Natural killer cell (primary cell): ENCODE data around the gene SORBS1. TPM values are rescaled to one million over a fixed set of nuclear protein-coding genes. Genes with fewer than 3 reads are reported as not detected.

ENCODE experiments used
- ATAC-seq, 3 donors: fragments of 150-1000 bp in 2 of 3; fragments of 200-7000 bp in 1 of 3; cut with Tn5 transposase; 1 replicate in 1 of 3; 2 replicates in 2 of 3; pipeline ENCODE4 v1.10.0; 2021; ENCODE audit warnings: mild to moderate bottlenecking in 2 of 3, moderate library complexity in 2 of 3
- DNase-seq, 2 donors: peaks; one replicate each; pipeline versions ENCODE4 v3.0.0 to v3.0.0-alpha.2; 2013 to 2021; ENCODE audit warnings: mixed read lengths in 1 of 2
- H3K27ac ChIP-seq: one replicate; pipeline ENCODE4 v1.5.1; 2013; ENCODE audit warnings: mild to moderate bottlenecking, low read length
- H3K27me3 ChIP-seq: one replicate; pipeline ENCODE4 v1.6.1; 2013; ENCODE audit warnings: low read length; ENCODE audit not compliant: control insufficient read depth, insufficient read depth
- H3K36me3 ChIP-seq: one replicate; pipeline ENCODE4 v1.6.1; 2013; ENCODE audit warnings: low read length; ENCODE audit not compliant: control insufficient read depth, insufficient read depth
- H3K4me1 ChIP-seq: one replicate; pipeline ENCODE4 v1.6.1; 2013; ENCODE audit warnings: low read length; ENCODE audit not compliant: control insufficient read depth, insufficient read depth
- H3K4me3 ChIP-seq: one replicate; pipeline ENCODE4 v1.5.1; 2013; ENCODE audit warnings: low read length
- H3K9me3 ChIP-seq: one replicate; pipeline ENCODE4 v1.6.1; 2013; ENCODE audit warnings: low read length; ENCODE audit not compliant: control insufficient read depth, insufficient read depth
- H3K27ac Mint-ChIP-seq, 2 donors: one replicate each; pipeline ENCODE4 v1.8.0; 2022; ENCODE audit warnings: mild to moderate bottlenecking in 2 of 2, mixed read lengths in 2 of 2, moderate library complexity in 1 of 2
- H3K27me3 Mint-ChIP-seq, 2 donors: one replicate each; pipeline ENCODE4 v1.8.0; 2022; ENCODE audit warnings: low read depth in 2 of 2, mixed read lengths in 2 of 2
- H3K36me3 Mint-ChIP-seq: one replicate; pipeline ENCODE4 v1.8.0; 2022; ENCODE audit warnings: mixed read lengths
- H3K4me1 Mint-ChIP-seq, 2 donors: one replicate each; pipeline ENCODE4 v1.8.0; 2022; ENCODE audit warnings: mixed read lengths in 2 of 2
- H3K4me3 Mint-ChIP-seq: one replicate; pipeline ENCODE4 v1.8.0; 2022; ENCODE audit warnings: mild to moderate bottlenecking, moderate library complexity, mixed read lengths
- H3K9me3 Mint-ChIP-seq, 2 donors: one replicate each; pipeline ENCODE4 v1.8.0; 2022; ENCODE audit warnings: mixed read lengths in 2 of 2
- WGBS: methylation state at CpG from one replicate; pipeline ENCODE4 v1.1.7; 2013; ENCODE audit warnings: missing lambda C conversion rate; ENCODE audit not compliant: insufficient coverage; 5-methylcytosine and 5-hydroxymethylcytosine counted together
- intact Hi-C: fragments of 100-400 bp; cut with micrococcal nuclease; formaldehyde crosslinking; loops from one replicate; pipeline ENCODE4 v1.14.2; 2022
- total RNA-seq, 4 donors: library from RNA; stranded (reverse); fragments of 120-200 nt in 1 of 4; gene quantifications; one replicate each; pipeline versions ENCODE4 v1.2.3 to v1.2.4, GENCODE V29; 2013 to 2022
- TF ChIP-seq, protein P1 (sequence below): fragments of 200-600 bp; IDR thresholded peaks from one replicate; pipeline ENCODE4 v1.8.0; 2022; ENCODE audit warnings: antibody characterized with exemption

The SORBS1 gene
- total RNA-seq, 3 donors from 2014 or later (not counting 1 experiment from before 2014, with no cell fraction given): 2.4 to 5.4 (median 2.8) TPM

DNA sequence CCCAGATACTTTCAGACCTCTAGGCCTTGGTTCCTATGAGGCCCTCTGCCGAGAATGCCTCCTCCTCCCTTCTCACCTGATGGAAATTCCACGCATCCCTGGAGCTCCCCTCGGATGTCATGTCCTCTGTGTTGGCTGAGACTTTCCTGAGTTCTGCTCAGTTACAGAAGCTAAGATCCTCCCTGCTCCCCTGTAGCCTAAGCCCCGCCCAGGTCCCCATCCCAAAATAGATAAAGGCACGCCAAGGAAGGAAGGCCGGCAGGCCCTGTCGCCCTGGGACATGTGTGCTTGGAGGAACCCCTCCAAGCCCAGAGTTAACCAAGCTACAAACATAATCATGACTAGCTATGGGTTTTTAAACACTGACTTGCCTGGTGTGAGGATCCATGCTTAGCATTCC is 123.5 kb downstream of the SORBS1 start:
- H3K27me3 ChIP-seq: no peaks in the 10 kb centered on the region
- ATAC-seq: no peak
- Mint-ChIP-seq H3K27ac (no peak overlapping the region), H3K9me3 (no peaks in the 10 kb centered on the region), H3K4me1 (peaks cover 11% of the 10 kb centered on the region in 2 donors), H3K4me3 (no peak overlapping the region), H3K36me3 (no peaks in the 10 kb centered on the region), H3K27me3 (no peaks in the 10 kb centered on the region)
- WGBS: 86% methylated on average over 7 of the region's 7 CpGs
- intact Hi-C loops: no loop called here
- no peak overlapping the region for H3K27ac ChIP-seq
- H3K4me1 ChIP-seq: peaks cover 8% of the 10 kb centered on the region
- no peaks in the 10 kb centered on the region for H3K9me3 ChIP-seq
- no peaks in the 10 kb centered on the region for H3K36me3 ChIP-seq
- no peak overlapping the region for H3K4me3 ChIP-seq
- TF ChIP-seq, protein P1, sequence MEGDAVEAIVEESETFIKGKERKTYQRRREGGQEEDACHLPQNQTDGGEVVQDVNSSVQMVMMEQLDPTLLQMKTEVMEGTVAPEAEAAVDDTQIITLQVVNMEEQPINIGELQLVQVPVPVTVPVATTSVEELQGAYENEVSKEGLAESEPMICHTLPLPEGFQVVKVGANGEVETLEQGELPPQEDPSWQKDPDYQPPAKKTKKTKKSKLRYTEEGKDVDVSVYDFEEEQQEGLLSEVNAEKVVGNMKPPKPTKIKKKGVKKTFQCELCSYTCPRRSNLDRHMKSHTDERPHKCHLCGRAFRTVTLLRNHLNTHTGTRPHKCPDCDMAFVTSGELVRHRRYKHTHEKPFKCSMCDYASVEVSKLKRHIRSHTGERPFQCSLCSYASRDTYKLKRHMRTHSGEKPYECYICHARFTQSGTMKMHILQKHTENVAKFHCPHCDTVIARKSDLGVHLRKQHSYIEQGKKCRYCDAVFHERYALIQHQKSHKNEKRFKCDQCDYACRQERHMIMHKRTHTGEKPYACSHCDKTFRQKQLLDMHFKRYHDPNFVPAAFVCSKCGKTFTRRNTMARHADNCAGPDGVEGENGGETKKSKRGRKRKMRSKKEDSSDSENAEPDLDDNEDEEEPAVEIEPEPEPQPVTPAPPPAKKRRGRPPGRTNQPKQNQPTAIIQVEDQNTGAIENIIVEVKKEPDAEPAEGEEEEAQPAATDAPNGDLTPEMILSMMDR: no peak
- no peak for DNase-seq

DNA sequence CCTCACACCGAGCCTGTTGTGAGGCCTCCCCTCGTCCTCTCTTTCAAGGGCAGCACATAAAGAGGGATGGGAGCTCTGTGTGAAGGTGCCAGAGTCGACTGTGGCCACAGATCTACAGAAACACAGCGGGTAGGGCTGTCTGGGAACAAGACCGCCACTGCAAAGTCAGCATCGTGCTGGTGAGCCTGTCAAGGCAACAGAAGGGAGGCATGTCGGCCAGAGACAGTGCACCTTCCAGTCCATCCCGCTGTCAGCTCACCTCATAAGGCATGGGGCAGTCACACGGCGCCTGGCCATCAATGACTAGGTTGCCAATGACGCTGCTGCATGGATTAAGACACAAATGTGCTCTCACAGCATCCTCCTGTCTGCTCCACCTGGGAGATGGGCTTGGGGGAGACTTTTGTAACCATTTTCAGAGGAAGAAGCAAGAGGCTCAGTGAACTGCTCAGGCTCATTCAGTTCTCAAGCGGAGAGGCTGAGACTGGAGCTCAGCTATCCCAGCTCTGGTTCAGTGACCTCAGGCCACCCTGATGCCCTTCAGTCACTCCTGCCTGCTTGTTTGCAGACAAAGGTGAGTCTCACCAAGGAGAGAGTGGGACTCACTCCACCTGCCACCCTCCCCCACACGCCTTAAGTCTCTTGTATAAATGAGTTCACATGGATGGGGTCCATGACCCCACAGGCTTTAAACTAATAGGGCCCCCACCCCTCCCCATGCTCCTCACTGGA is 125.5 kb downstream of the SORBS1 start:
- Histone ChIP-seq H3K27me3 (no peaks in the 10 kb centered on the region), H3K9me3 (no peaks in the 10 kb centered on the region), H3K4me1 (no peaks in the 10 kb centered on the region), H3K27ac (no peak overlapping the region), H3K36me3 (no peaks in the 10 kb centered on the region), H3K4me3 (no peak overlapping the region)
- Mint-ChIP-seq H3K4me3 (no peak overlapping the region), H3K27me3 (no peaks in the 10 kb centered on the region), H3K9me3 (no peaks in the 10 kb centered on the region), H3K36me3 (no peaks in the 10 kb centered on the region), H3K4me1 (peaks cover 1% of the 10 kb centered on the region in 2 donors), H3K27ac (no peak overlapping the region)
- DNase-seq: no peak
- ATAC-seq: no peak
- TF ChIP-seq, protein P1: no peak
- WGBS: 85% methylated on average over 13 of the region's 13 CpGs
- intact Hi-C loops: no loop called here

DNA sequence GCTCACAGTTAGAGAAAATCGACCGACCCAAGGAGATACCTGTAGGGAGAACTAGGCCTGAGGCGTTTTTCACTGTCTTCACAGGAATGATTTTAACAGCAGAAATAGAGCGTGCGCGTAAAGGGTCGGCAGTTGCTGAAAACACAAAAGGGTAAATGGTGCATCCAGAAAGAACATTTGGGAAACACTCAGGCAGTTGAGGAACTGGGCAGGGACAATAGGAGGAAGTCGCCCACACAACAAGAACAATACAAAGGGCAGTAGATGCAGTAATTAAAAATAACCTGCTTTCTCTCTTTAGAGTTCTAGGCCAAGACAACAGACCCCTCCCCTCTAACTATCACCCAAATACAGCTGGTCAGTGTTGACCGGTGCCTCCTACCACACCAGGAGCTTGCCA is 126.6 kb downstream of the SORBS1 start:
- H3K9me3 Mint-ChIP-seq: no peaks in the 10 kb centered on the region
- WGBS: 88% methylated on average over 9 of the region's 9 CpGs
- H3K27ac Mint-ChIP-seq: no peak overlapping the region
- no peak overlapping the region for H3K27ac ChIP-seq
- H3K4me3 Mint-ChIP-seq: no peak overlapping the region
- DNase-seq (no peak), ATAC-seq (no peak)
- H3K4me1 Mint-ChIP-seq: no peaks in the 10 kb centered on the region
- H3K36me3 Mint-ChIP-seq: no peaks in the 10 kb centered on the region
- no peaks in the 10 kb centered on the region for H3K4me1 ChIP-seq
- TF ChIP-seq, protein P1: no peak
- intact Hi-C loops: loop anchor here (5.0 kb wide), 1 partner anchor 433 kb away; no protein-coding TSS in a partner anchor
- no peak overlapping the region for H3K4me3 ChIP-seq
- H3K36me3 ChIP-seq: no peaks in the 10 kb centered on the region
- no peaks in the 10 kb centered on the region for H3K9me3 ChIP-seq
- no peaks in the 10 kb centered on the region for H3K27me3 Mint-ChIP-seq
- no peaks in the 10 kb centered on the region for H3K27me3 ChIP-seq
